ENCODE data around the gene LRIG3.

DNA sequence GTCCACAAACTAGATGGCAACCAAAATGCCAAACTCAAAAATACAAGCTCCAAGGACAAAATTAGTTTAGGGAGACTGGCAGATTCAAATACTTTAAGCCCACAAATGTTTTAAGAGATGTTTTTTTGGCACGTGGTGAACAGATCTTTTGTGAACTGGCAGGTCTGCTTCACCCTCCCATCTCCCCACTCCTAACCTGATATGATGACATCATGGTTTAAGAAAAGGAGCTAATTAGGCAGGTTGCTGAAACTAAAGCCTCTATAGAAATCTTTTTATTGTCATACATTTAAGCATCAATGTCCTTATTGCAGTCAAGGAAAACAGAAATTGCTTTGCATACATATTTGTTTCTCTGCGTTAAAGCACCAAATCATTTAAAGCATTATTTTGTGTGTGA is 5.8 kb downstream of the LRIG3 start:
- TF ChIP-seq CTCF (IDR thresholded peaks at IDR 0.05) (no peak), POLR2A (IDR thresholded peaks at IDR 0.05) (no peak)
